Heart left ventricle (tissue), 13 donors: ENCODE results near the gene PRKG1.

Source experiments
- CTCF ChIP-seq, 12 donors: fragments of 200-600 bp; sonication (generic) in 4 of 12; IDR thresholded peaks; one replicate each; pipeline versions ENCODE4 v1.5.0 to v1.8.0; 2018 to 2022; ENCODE audit warnings: antibody characterized with exemption in 12 of 12, mild to moderate bottlenecking in 5 of 12
- POLR2A ChIP-seq, 2 donors: fragments of 450-650 bp; IDR thresholded peaks; one replicate each; pipeline ENCODE4 v1.6.1; 2017; ENCODE audit warnings: antibody characterized with exemption in 2 of 2, mild to moderate bottlenecking in 2 of 2, moderate library complexity in 2 of 2
- donor health status: ischemic (EF 13 %, LVEDD 7.1; RV severe dilation, severe dysfunction).
- donor health status: DM: no; HTN: yes; CAD: no.
- donor health status: DM: no; HTN: no; CAD: no.
- donor health status: ischemic (EF 25% LVEDD 6.9; RV normal size, moderate dysfunction).
- donor health status: ischemic (EF 25% LVEDD 5.7; RV mildly dilated, moderate dysfunction).
- donor health status: ischemic (EF 35%, LVEDD 5.7; RV mildly dilated, moderate dysfunction).
- donor health status: nonischemic (EF 11% LVEDD 7.7; RV severe dilation, severe dysfunction).
- donor health status: DM: yes; HTN: yes; CAD: no.
- donor health status: PGD.
- donor health status: ischemic (EF 29% LVEDD 5.4; RV normal size, mild dysfunction).
- donor health status: nonischemic (EF 23%, LVEDD 6.1; RV moderate dilation, normal function).

- TF ChIP-seq POLR2A (IDR thresholded peaks at IDR 0.05) = no peak
- TF ChIP-seq CTCF (IDR thresholded peaks at IDR 0.05) = no peak
These were observed 624.8 kb downstream of the PRKG1 start for GRCh38 chr10:51699145-51699474.
